ENCODE data around the gene SLC6A18. TPM values are rescaled to one million over a fixed set of nuclear protein-coding genes. Genes with fewer than 3 reads are reported as not detected.
A peak's percentile ranks its signal among the peaks of the same experiment; 100 is the strongest.

The SLC6A18 gene
- total and polyA plus RNA-seq, 12 donors: not detected

DNA sequence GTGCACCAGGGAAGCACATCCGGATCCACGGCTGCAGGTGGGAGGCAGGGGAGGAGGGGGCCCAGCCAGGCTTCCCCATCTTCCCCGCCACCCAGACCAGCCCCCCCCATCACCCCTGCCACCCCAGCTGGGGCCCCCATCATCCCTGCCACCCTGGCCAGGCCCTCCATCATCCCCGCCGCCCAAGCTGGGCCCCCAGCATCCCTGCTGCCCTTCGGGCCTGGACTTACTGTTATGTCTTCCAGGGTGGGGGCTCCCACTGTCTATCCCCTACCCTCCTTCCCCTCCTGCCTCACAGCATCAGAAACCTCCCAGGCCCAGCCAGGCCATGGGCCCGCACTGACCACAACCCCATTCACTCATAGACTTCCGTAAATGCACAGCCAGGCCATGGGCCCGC is 27.5 kb downstream of the SLC6A18 start:
- ATAC-seq (no peak), DNase-seq (no peak)
- Histone ChIP-seq H3K36me3 (no peaks in the 10 kb centered on the region), H3K9me3 (no peaks in the 10 kb centered on the region), H3K27me3 (peaks cover 0 to 45% (median 19%) of the 10 kb centered on the region in 7 donors), H3K4me3 (no peak overlapping the region), H3K4me1 (no peaks in the 10 kb centered on the region), H3K27ac (no peak overlapping the region)
- intact Hi-C loops (cut with DNase I): no loop called here
- WGBS, 2 donors: 79 to 95% methylated on average over 7 to 9 of the region's 9 CpGs
- no peak for TF ChIP-seq CTCF (IDR thresholded peaks at IDR 0.05)

DNA sequence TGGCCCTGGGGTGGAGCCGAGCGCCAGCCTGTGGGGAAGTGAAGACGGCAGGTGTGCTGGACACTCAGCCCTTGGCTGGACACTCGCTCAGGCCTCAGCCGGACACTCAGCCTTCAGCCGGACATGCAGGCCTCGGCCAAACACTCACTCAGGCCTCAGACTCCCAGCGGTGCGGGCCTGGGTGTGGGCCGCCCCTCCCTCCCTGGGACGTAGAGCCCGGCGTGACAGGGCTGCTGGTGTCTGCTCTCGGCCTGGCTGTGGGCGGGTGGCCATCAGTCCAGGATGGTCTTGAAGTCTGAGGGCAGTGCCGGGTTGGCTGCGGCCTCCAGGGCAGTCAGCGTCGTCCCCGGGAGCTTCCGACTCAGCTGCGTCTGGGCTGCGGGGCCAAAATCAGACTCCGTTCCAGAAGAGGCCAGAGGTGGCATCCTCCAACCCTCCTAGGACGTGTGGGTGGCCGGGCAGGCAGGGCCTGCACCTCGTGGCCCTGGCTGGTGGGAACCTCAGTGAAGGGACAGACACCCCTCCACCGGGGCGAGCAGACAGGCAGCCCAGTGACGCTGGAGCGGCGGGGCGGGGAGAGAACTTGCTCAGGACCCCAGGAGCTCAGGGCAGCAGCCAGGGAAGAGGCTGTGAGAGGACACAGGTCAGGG is 28.4 kb downstream of the SLC6A18 start:
- DNase-seq (no peak), ATAC-seq (no peak)
- intact Hi-C loops (cut with DNase I): no loop called here
- H3K4me3 ChIP-seq: no peak overlapping the region
- H3K9me3 ChIP-seq: no peaks in the 10 kb centered on the region
- no peaks in the 10 kb centered on the region for H3K4me1 ChIP-seq
- peaks cover 0 to 36% (median 11%) of the 10 kb centered on the region in 7 donors for H3K27me3 ChIP-seq
- no peak for TF ChIP-seq CTCF (IDR thresholded peaks at IDR 0.05)
- no peak overlapping the region for H3K27ac ChIP-seq
- no peaks in the 10 kb centered on the region for H3K36me3 ChIP-seq
- 81 to 82% methylated on average over 33 of the region's 33 CpGs for WGBS, 2 donors

DNA sequence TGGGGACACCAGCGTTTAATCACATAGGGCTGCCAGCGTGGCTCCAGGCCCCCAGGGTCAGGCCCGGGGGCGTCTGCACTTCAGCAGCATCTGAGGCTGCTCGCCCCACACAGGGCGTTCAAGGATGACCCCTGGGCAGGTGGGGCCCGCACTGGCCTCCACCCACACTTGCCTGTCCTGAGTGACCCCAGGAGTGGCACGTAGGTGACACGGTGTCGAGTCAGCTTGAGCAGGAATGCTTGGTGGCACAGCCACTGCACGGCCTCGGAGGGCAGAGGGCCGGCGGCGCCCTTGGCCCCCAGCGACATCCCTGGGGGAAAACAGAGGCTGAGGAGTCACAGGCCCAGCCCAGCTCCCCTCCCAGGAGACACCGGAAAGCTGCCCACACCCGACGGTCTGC is 29.0 kb downstream of the SLC6A18 start:
- H3K36me3 ChIP-seq: no peaks in the 10 kb centered on the region
- H3K4me1 ChIP-seq: no peaks in the 10 kb centered on the region
- ATAC-seq: no peak
- no peaks in the 10 kb centered on the region for H3K9me3 ChIP-seq
- TF ChIP-seq CTCF (IDR thresholded peaks at IDR 0.05): no peak
- no peak overlapping the region for H3K4me3 ChIP-seq
- peaks cover 0 to 30% (median 7%) of the 10 kb centered on the region in 7 donors for H3K27me3 ChIP-seq
- H3K27ac ChIP-seq: no peak overlapping the region
- no peak for DNase-seq
- whole genome bisulfite sequencing, 2 donors: 83 to 84% methylated on average over 19 of the region's 19 CpGs
- intact Hi-C loops (cut with DNase I): no loop called here

DNA sequence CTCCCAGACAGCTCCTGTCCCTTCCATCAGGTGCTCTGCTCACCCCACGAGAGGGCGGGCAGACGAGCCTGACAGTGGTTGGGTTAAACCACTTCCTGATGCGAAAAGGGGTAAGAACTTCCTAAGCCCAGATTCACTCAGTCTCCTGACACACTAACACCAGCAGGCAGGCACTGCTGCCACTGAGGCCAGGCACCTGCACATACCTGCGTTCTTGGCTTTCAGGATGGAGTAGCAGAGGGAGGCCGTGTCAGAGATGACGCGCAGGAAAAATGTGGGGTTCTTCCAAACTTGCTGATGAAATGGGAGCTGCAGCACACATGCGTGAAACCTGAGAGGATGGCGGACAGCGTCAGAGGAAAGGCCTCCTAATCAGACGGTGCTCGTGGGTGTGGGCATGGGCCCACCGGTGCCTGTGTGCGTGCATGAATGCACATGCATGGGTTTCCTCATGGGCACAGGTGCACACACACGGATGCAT is 29.9 kb downstream of the SLC6A18 start:
- H3K27me3 ChIP-seq: peaks cover 0 to 20% (median 3%) of the 10 kb centered on the region in 7 donors
- H3K27ac ChIP-seq: no peak overlapping the region
- intact Hi-C loops (cut with DNase I): no loop called here
- 74 to 75% methylated on average over 16 of the region's 16 CpGs for WGBS, 2 donors
- no peaks in the 10 kb centered on the region for H3K4me1 ChIP-seq
- ATAC-seq: peak in 1 of 8 donors; percentile 15
- no peak overlapping the region for H3K4me3 ChIP-seq
- no peak for TF ChIP-seq CTCF (IDR thresholded peaks at IDR 0.05)
- no peaks in the 10 kb centered on the region for H3K9me3 ChIP-seq
- H3K36me3 ChIP-seq: no peaks in the 10 kb centered on the region
- DNase-seq: no peak

All from heart right ventricle (tissue), 16 donors.